Uterus (tissue), 4 donors: ENCODE data around the gene CGB3. TPM values are rescaled to one million over a fixed set of nuclear protein-coding genes. Genes with fewer than 3 reads are reported as not detected.
"Not testable (repeated sequence)": the region's sequence is repeated elsewhere in the genome, so short reads cannot be mapped to it uniquely, and the experiment has no call there.

ENCODE experiments used
- DNase-seq, 2 donors: peaks; one replicate each; pipeline ENCODE4 v3.0.0-alpha.2; 2019 to 2020
- H3K27ac ChIP-seq, 2 donors: fragments of 200-600 bp; sonication (generic); 1 replicate in 1 of 2; 2 replicates in 1 of 2; pipeline ENCODE4 v1.5.1; 2016 to 2018
- H3K27me3 ChIP-seq, 2 donors: fragments of 200-600 bp; sonication (generic); one replicate each; pipeline ENCODE4 v1.5.1; 2018 to 2019; ENCODE audit warnings: control low read depth in 1 of 2
- H3K36me3 ChIP-seq, 2 donors: fragments of 200-600 bp; sonication (generic); one replicate each; pipeline ENCODE4 v1.5.1; 2019; ENCODE audit warnings: control low read depth in 1 of 2
- H3K4me1 ChIP-seq, 2 donors: fragments of 200-600 bp; sonication (generic); one replicate each; pipeline ENCODE4 v1.5.1; 2018 to 2019; ENCODE audit warnings: control low read depth in 1 of 2
- H3K4me3 ChIP-seq, 2 donors: fragments of 200-600 bp; sonication (generic); 1 replicate in 1 of 2; 2 replicates in 1 of 2; pipeline ENCODE4 v1.5.1; 2018 to 2019; ENCODE audit warnings: mild to moderate bottlenecking in 1 of 2
- H3K9me3 ChIP-seq, 2 donors: fragments of 200-600 bp; sonication (generic); one replicate each; pipeline ENCODE4 v1.5.1; 2019; ENCODE audit warnings: control low read depth in 1 of 2
- POLR2A ChIP-seq, 2 donors: fragments of 450-650 bp; IDR thresholded peaks; one replicate each; pipeline ENCODE4 v1.6.1; 2016; ENCODE audit warnings: antibody characterized with exemption in 2 of 2, mild to moderate bottlenecking in 1 of 2, moderate library complexity in 1 of 2
- intact Hi-C: fragments of 100-400 bp; cut with DNase I; formaldehyde crosslinking; loops from one replicate; pipeline ENCODE4 v1.15.1; 2023; ENCODE audit warnings: low total_unique reads
- total RNA-seq, 4 donors: library from RNA; depleted of rRNA in 3 of 4; stranded (reverse); fragments of >200 nt in 3 of 4; gene quantifications; one replicate each; pipeline versions ENCODE4 v1.1.0 to v1.2.4, GENCODE V29; 2014 to 2023
- TF ChIP-seq, protein P1 (sequence below), 4 experiments: fragments of 200-600 bp in 2 of 4; fragments of 450-650 bp in 2 of 4; sonication (generic) in 2 of 4; IDR thresholded peaks; one replicate each; pipeline ENCODE4 v1.5.1; 2016 to 2019; ENCODE audit warnings: antibody characterized with exemption in 4 of 4, mild to moderate bottlenecking in 2 of 4, moderate library complexity in 1 of 4
- donor health status: DM: yes; HTN: yes; CAD: no.

The CGB3 gene
- not detected for total RNA-seq

DNA sequence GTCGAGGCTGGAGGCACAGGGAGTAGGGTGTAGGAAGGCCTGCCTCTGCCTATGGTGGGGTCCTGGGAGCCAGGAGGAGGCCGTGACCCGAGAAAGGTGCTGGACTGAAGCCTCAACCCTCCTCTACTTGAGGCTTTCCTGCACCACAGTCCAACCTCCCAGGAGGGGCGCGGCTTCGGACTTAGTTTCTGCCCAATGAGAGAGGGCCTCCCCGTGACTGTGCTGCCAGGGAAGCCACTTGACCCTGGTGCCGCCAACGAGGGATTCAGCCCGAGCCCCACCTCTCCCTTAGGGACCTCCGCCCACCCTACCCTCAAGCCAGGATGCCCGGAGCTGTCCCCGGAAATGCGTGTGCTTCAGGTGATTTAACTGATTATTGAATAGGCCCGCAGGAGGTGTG lies at the start of gene CGB3:
Gene CGB3 (minus strand): TSS at position 101 of the 400 bp plus-strand sequence. CDS start 362 bp downstream, outside the sequence.
- H3K27ac ChIP-seq: not testable (repeated sequence)

DNA sequence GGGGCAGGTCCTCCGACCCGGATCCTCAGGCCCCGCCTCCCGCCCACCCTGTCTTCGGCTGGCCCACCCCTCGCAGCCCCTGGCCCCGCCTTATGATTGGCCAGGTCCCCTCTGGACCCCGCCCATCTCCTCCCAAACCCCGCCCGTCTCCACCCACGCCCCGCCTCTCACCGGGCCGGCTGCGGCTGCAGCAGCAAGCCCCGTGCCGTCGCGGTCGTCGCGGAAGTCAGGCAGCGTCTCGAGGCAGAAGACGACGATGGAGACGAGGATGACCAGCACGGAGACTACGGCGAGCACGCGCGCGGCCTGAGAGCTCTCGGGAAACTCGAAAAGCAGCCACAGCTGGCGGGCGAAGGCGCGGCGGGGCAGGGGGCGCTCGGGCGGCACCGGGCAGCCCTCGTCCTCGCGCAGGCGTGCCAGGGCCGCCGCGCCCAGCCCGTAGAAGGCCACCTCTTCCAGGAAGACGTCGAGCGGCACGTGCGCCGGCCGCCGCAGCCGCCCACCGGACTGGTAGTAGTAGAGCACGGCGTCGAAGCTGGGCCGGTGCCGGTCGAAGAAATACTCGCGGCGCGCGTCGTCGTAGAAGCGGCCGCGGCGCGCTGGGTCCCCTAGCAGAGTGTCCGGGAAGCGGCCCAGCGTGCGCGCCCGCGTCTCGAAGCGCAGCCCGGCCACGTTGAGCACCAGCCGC lies 47.9 kb upstream of the CGB3 start:
- no peak overlapping the region for H3K27ac ChIP-seq
- no peak for DNase-seq
- TF ChIP-seq POLR2A (IDR thresholded peaks at IDR 0.05): no peak
- TF ChIP-seq, protein P1, sequence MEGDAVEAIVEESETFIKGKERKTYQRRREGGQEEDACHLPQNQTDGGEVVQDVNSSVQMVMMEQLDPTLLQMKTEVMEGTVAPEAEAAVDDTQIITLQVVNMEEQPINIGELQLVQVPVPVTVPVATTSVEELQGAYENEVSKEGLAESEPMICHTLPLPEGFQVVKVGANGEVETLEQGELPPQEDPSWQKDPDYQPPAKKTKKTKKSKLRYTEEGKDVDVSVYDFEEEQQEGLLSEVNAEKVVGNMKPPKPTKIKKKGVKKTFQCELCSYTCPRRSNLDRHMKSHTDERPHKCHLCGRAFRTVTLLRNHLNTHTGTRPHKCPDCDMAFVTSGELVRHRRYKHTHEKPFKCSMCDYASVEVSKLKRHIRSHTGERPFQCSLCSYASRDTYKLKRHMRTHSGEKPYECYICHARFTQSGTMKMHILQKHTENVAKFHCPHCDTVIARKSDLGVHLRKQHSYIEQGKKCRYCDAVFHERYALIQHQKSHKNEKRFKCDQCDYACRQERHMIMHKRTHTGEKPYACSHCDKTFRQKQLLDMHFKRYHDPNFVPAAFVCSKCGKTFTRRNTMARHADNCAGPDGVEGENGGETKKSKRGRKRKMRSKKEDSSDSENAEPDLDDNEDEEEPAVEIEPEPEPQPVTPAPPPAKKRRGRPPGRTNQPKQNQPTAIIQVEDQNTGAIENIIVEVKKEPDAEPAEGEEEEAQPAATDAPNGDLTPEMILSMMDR (IDR thresholded peaks at IDR 0.05): no peak
- H3K27me3 ChIP-seq: peaks cover 14 to 26% of the 10 kb centered on the region in 2 donors
- H3K9me3 ChIP-seq: no peaks in the 10 kb centered on the region
- no peak overlapping the region for H3K4me3 ChIP-seq
- H3K36me3 ChIP-seq: no peaks in the 10 kb centered on the region
- intact Hi-C loops: no loop called here
- H3K4me1 ChIP-seq: peaks cover 0 to 10% of the 10 kb centered on the region in 2 donors

More for the DNA sequence above, at the start of gene CGB3:
- H3K4me3 ChIP-seq, DNase-seq, H3K36me3 ChIP-seq, H3K9me3 ChIP-seq, intact Hi-C loops, H3K27me3 ChIP-seq, H3K4me1 ChIP-seq: not testable (repeated sequence)

DNA sequence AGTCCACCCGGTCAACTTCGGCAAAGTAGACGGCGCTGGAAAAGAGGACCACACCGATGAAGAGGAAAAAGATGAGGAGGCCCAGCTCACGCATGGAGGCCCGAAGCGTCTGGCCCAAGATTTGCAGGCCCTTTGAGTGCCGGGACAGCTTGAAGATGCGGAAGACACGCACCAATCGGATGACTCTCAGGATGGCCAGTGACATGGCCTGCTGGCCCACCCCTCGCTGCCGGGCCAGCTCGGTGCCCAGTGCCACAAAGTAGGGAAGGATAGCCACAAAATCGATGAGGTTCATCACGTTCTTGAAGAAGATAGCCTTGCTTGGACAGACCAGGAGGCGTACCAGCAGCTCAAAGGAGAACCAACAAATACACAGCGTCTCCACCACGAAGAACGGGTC lies 46.3 kb upstream of the CGB3 start:
- intact Hi-C loops: no loop called here
- Histone ChIP-seq H3K4me3 (no peak overlapping the region), H3K27me3 (peaks cover 14 to 26% of the 10 kb centered on the region in 2 donors), H3K27ac (no peak overlapping the region), H3K36me3 (no peaks in the 10 kb centered on the region), H3K9me3 (no peaks in the 10 kb centered on the region), H3K4me1 (peaks cover 0 to 10% of the 10 kb centered on the region in 2 donors)
- no peak for DNase-seq
- no peak for TF ChIP-seq POLR2A (IDR thresholded peaks at IDR 0.05)
- TF ChIP-seq, protein P1 (IDR thresholded peaks at IDR 0.05): no peak

DNA sequence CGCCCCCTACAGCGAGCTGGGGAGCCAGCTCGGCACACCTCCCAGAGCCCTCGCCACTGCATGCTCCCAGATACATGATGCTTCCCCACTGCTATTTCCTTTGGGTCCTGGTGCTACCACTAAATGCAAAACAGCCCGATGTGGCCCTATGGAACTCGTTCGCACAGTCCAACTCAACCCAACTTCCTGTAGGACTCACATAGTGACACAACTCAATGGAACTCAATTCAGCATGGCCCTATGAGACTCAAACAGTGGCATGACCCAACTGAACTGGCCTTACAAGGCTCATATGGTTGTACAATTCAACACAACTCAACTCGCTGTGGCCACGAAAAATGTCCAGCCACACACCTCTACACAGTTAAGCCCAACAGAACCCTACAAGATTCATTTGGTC lies 44.9 kb upstream of the CGB3 start:
- Histone ChIP-seq H3K4me1 (peaks cover 0 to 10% of the 10 kb centered on the region in 2 donors), H3K4me3 (no peak overlapping the region), H3K36me3 (no peaks in the 10 kb centered on the region), H3K27me3 (peaks cover 14 to 21% of the 10 kb centered on the region in 2 donors), H3K9me3 (no peaks in the 10 kb centered on the region), H3K27ac (no peak overlapping the region)
- no peak for DNase-seq
- intact Hi-C loops: no loop called here
- no peak for TF ChIP-seq POLR2A (IDR thresholded peaks at IDR 0.05)
- TF ChIP-seq, protein P1 (IDR thresholded peaks at IDR 0.05): no peak

DNA sequence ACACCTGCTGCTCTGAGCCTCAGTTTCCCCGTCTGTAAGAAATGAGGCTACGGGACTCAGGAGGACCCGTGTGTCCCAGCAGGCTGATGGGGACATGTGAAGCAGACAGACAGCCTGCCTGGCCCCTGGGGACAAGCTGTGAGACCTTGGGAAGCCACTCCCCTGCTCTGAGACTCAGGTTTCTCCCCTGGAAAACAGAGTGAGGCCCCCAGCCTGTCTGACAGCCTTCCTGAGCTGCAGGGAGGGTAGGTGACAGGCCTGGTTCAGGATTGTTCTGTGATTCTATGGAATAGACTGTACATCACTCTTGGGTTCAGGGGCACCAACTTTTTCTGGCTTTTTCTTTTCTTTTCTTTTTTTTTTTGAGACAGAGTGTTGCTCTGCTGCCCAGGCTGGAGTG lies 43.4 kb upstream of the CGB3 start:
- H3K9me3 ChIP-seq: no peaks in the 10 kb centered on the region
- H3K36me3 ChIP-seq: no peaks in the 10 kb centered on the region
- DNase-seq: no peak
- TF ChIP-seq, protein P1 (IDR thresholded peaks at IDR 0.05): no peak
- no peak for TF ChIP-seq POLR2A (IDR thresholded peaks at IDR 0.05)
- H3K27me3 ChIP-seq: peaks cover 8 to 10% of the 10 kb centered on the region in 2 donors
- no peak overlapping the region for H3K4me3 ChIP-seq
- H3K27ac ChIP-seq: no peak overlapping the region
- intact Hi-C loops: no loop called here
- peaks cover 0 to 7% of the 10 kb centered on the region in 2 donors for H3K4me1 ChIP-seq
